A673 (cell line): ENCODE results near the gene NEK6.

ENCODE experiments used
- CTCF ChIP-seq: fragments of 300-800, 200-600 bp; sonication (generic); conservative IDR thresholded peaks from 2 replicates; pipeline ENCODE4 v1.5.1; 2017; ENCODE audit warnings: low read depth, mild to moderate bottlenecking, antibody characterized with exemption, low read length, moderate library complexity, mixed read lengths
- EZH2 ChIP-seq: fragments of 200-600 bp; sonication (generic); IDR thresholded peaks from 2 replicates; pipeline ENCODE4 v1.6.1; 2017; ENCODE audit warnings: borderline replicate concordance, low read depth, mild to moderate bottlenecking, mixed read lengths, antibody characterized with exemption, low read length; ENCODE audit not compliant: poor library complexity, severe bottlenecking

GRCh38 chr9:124370896-124371582 is 113.3 kb downstream of the NEK6 start:
- TF ChIP-seq CTCF (no peak), EZH2 (no peak)
